NCI-H510A (cell line): ENCODE data around the gene ZNF280C.
"Not testable (repeated sequence)": the region's sequence is repeated elsewhere in the genome, so short reads cannot be mapped to it uniquely, and the experiment has no call there.

Experiments
- DNase-seq: peaks from one replicate; lab custom pipeline; 2025; lab: John Stamatoyannopoulos, UW

ZNF280C gene

GRCh38 chrX:130261296-130261893 lies 7.3 kb downstream of the ZNF280C start:
- no peak for DNase-seq

GRCh38 chrX:130260316-130260715 lies 8.4 kb downstream of the ZNF280C start:
- DNase-seq = no peak

- DNase-seq = no peak
These were observed 14.8 kb downstream of the ZNF280C start for GRCh38 chrX:130253916-130254315.

GRCh38 chrX:130251671-130252070 lies 17.0 kb downstream of the ZNF280C start:
- no peak for DNase-seq

- DNase-seq = no peak
These were observed 20.7 kb downstream of the ZNF280C start for GRCh38 chrX:130247996-130248395.

GRCh38 chrX:130246084-130246483 lies 22.6 kb downstream of the ZNF280C start:
- no peak for DNase-seq

GRCh38 chrX:130245441-130245840 lies 23.3 kb downstream of the ZNF280C start:
- DNase-seq = no peak

GRCh38 chrX:130231184-130231583 lies 37.5 kb downstream of the ZNF280C start:
- DNase-seq = not testable (repeated sequence)

- no peak for DNase-seq
These were observed 39.8 kb downstream of the ZNF280C start for GRCh38 chrX:130228871-130229270.

GRCh38 chrX:130224810-130225209 lies 43.9 kb downstream of the ZNF280C start:
- no peak for DNase-seq

- DNase-seq = no peak
These were observed 52.4 kb downstream of the ZNF280C start for GRCh38 chrX:130216320-130216719.

GRCh38 chrX:130213376-130213775 lies 55.3 kb downstream of the ZNF280C start:
- no peak for DNase-seq

- no peak for DNase-seq
These were observed 56.3 kb downstream of the ZNF280C start for GRCh38 chrX:130212371-130212770.

- DNase-seq = no peak
These were observed 57.1 kb downstream of the ZNF280C start for GRCh38 chrX:130211415-130212186.

GRCh38 chrX:130204647-130205046 lies 64.1 kb downstream of the ZNF280C start:
- DNase-seq = no peak

GRCh38 chrX:130197464-130197863 lies 71.2 kb downstream of the ZNF280C start:
- DNase-seq = no peak

- no peak for DNase-seq
These were observed 72.2 kb downstream of the ZNF280C start for GRCh38 chrX:130196466-130196865.

- no peak for DNase-seq
These were observed 77.9 kb downstream of the ZNF280C start for GRCh38 chrX:130190801-130191200.

- no peak for DNase-seq
These were observed 82.0 kb downstream of the ZNF280C start for GRCh38 chrX:130186651-130187050.

GRCh38 chrX:130184857-130185256 lies 83.8 kb downstream of the ZNF280C start:
- DNase-seq = no peak

- DNase-seq = no peak
These were observed 84.5 kb downstream of the ZNF280C start for GRCh38 chrX:130184168-130184567.

- no peak for DNase-seq
These were observed 89.0 kb downstream of the ZNF280C start for GRCh38 chrX:130179579-130180215.

- no peak for DNase-seq
These were observed 89.5 kb downstream of the ZNF280C start for GRCh38 chrX:130179170-130179569.
